ENCODE data around the gene ZNF581.

Gene ZNF581

GRCh38 chr19:55668603-55669348 lies 25.3 kb downstream of the ZNF581 start:
- Histone ChIP-seq H3K4me1 (ENCODE audit: low read length) (peaks cover 6% of the 10 kb centered on the region), H3K9me3 (ENCODE audit: insufficient read depth, low read length) (no peaks in the 10 kb centered on the region), H3K9ac (ENCODE audit: low read length) (no peak overlapping the region), H3K27me3 (ENCODE audit: low read depth, low read length) (no peaks in the 10 kb centered on the region), H3K27ac (ENCODE audit: low read length) (no peak overlapping the region), H4K20me1 (ENCODE audit: insufficient read depth, low read length) (peaks cover 82% of the 10 kb centered on the region), H2AFZ (ENCODE audit: low read depth, low read length) (no peak overlapping the region), H3K4me2 (ENCODE audit: low read length) (no peak overlapping the region), H3K79me2 (ENCODE audit: low read length) (peaks cover 99% of the 10 kb centered on the region), H3K36me3 (replicated peaks; ENCODE audit: low read depth, low read length) (peaks cover 62% of the 10 kb centered on the region), H3K4me3 (ENCODE audit: low read length) (no peak overlapping the region)
- TF ChIP-seq CTCF (IDR thresholded peaks at IDR 0.05; ENCODE audit: low read depth, low read length) (no peak), EZH2phosphoT487 (IDR thresholded peaks at IDR 0.05; ENCODE audit: low read depth) (no peak)

GRCh38 chr19:55669418-55670279 lies 26.2 kb downstream of the ZNF581 start:
- H3K79me2 ChIP-seq (ENCODE audit: low read length), result peaks cover 93% of the 10 kb centered on the region
- no peak overlapping the region for H2AFZ ChIP-seq (ENCODE audit: low read depth, low read length)
- H4K20me1 ChIP-seq (ENCODE audit: insufficient read depth, low read length), result peaks cover 74% of the 10 kb centered on the region

GRCh38 chr19:55670280-55671053 lies 27.0 kb downstream of the ZNF581 start:
- Histone ChIP-seq H3K27me3 (ENCODE audit: low read depth, low read length) (no peaks in the 10 kb centered on the region), H3K4me3 (ENCODE audit: low read length) (no peak overlapping the region), H2AFZ (ENCODE audit: low read depth, low read length) (no peak overlapping the region), H4K20me1 (ENCODE audit: insufficient read depth, low read length) (peaks cover 71% of the 10 kb centered on the region), H3K9me3 (ENCODE audit: insufficient read depth, low read length) (no peaks in the 10 kb centered on the region), H3K27ac (ENCODE audit: low read length) (no peak overlapping the region), H3K4me2 (ENCODE audit: low read length) (no peak overlapping the region), H3K9ac (ENCODE audit: low read length) (no peak overlapping the region), H3K79me2 (ENCODE audit: low read length) (peaks cover 91% of the 10 kb centered on the region), H3K4me1 (ENCODE audit: low read length) (peaks cover 11% of the 10 kb centered on the region), H3K36me3 (replicated peaks; ENCODE audit: low read depth, low read length) (peaks cover 51% of the 10 kb centered on the region)
- no peak for TF ChIP-seq EZH2phosphoT487 (IDR thresholded peaks at IDR 0.05; ENCODE audit: low read depth)
- TF ChIP-seq CTCF (IDR thresholded peaks at IDR 0.05; ENCODE audit: low read depth, low read length), result no peak

More at GRCh38 chr19:55669418-55670279, 26.2 kb downstream of the ZNF581 start:
- H3K9ac ChIP-seq (ENCODE audit: low read length), result no peak overlapping the region
- H3K4me3 ChIP-seq (ENCODE audit: low read length), result no peak overlapping the region
- no peak overlapping the region for H3K27ac ChIP-seq (ENCODE audit: low read length)
- TF ChIP-seq CTCF (IDR thresholded peaks at IDR 0.05; ENCODE audit: low read depth, low read length), result no peak
- TF ChIP-seq EZH2phosphoT487 (IDR thresholded peaks at IDR 0.05; ENCODE audit: low read depth), result no peak
- H3K27me3 ChIP-seq (ENCODE audit: low read depth, low read length), result no peaks in the 10 kb centered on the region
- H3K36me3 ChIP-seq (replicated peaks; ENCODE audit: low read depth, low read length), result peaks cover 54% of the 10 kb centered on the region
- no peaks in the 10 kb centered on the region for H3K9me3 ChIP-seq (ENCODE audit: insufficient read depth, low read length)
- H3K4me2 ChIP-seq (ENCODE audit: low read length), result no peak overlapping the region
- H3K4me1 ChIP-seq (ENCODE audit: low read length), result peaks cover 11% of the 10 kb centered on the region

Measured in OCI-LY3 (cell line).